Activated CD8-positive, alpha-beta T cell treated with anti-CD3 and anti-CD28 coated beads for 36 hours (primary cell): ENCODE data around the gene LY9. TPM values are rescaled to one million over a fixed set of nuclear protein-coding genes. Genes with fewer than 3 reads are reported as not detected.
"Not testable (repeated sequence)": the region's sequence is repeated elsewhere in the genome, so short reads cannot be mapped to it uniquely, and the experiment has no call there.

Experiments used
- ATAC-seq: fragments of 200-7000 bp; cut with Tn5 transposase; one replicate; pipeline ENCODE4 v1.10.0; 2021; ENCODE audit warnings: mild to moderate bottlenecking, moderate library complexity
- CTCF ChIA-PET: fragments of 350-600 bp; sonication (Branson Sonifier 250); formaldehyde crosslinking; loops from one replicate; lab custom pipeline; 2021; ENCODE audit warnings: antibody characterized with exemption; lab: Charles Lee
- POLR2A ChIA-PET: fragments of 350-600 bp; sonication (Branson Sonifier 250); formaldehyde crosslinking; loops from one replicate; lab custom pipeline; 2021; ENCODE audit warnings: antibody characterized with exemption; lab: Charles Lee
- DNase-seq: peaks from one replicate; pipeline ENCODE4 v3.0.0-alpha.2; 2020
- H3K27ac Mint-ChIP-seq: one replicate; pipeline ENCODE4 v1.8.0; 2021; ENCODE audit warnings: mild to moderate bottlenecking, mixed read lengths
- H3K27me3 Mint-ChIP-seq: one replicate; pipeline ENCODE4 v1.8.0; 2021; ENCODE audit warnings: mixed read lengths
- H3K36me3 Mint-ChIP-seq: one replicate; pipeline ENCODE4 v1.8.0; 2021; ENCODE audit warnings: low read depth, mixed read lengths
- H3K4me1 Mint-ChIP-seq: one replicate; pipeline ENCODE4 v1.8.0; 2021; ENCODE audit warnings: low read depth, mixed read lengths
- H3K4me3 Mint-ChIP-seq: one replicate; pipeline ENCODE4 v1.8.0; 2021; ENCODE audit warnings: mild to moderate bottlenecking, moderate library complexity, mixed read lengths
- H3K9me3 Mint-ChIP-seq: one replicate; pipeline ENCODE4 v1.8.0; 2021; ENCODE audit warnings: mixed read lengths
- CTCF ChIP-seq: fragments of 200-600 bp; IDR thresholded peaks from one replicate; pipeline ENCODE4 v1.8.0; 2022; ENCODE audit warnings: antibody characterized with exemption, mild to moderate bottlenecking
- intact Hi-C: fragments of 100-400 bp; cut with micrococcal nuclease; formaldehyde crosslinking; loops from one replicate; pipeline ENCODE4 v1.10.0; 2022
- total RNA-seq, 2 experiments: library from RNA; stranded (reverse); gene quantifications; one replicate each; pipeline ENCODE4 v1.2.3, GENCODE V29; 2021

Gene LY9
- total RNA-seq, 2 experiments from 2014 or later, result 19.1 to 19.5 TPM

- TF ChIP-seq CTCF, result peak; percentile 76
- POLR2A ChIA-PET, result interaction anchor here (0.6 to 1.5 kb wide), 6 partner anchors 10 to 99 kb away, joined by 3 to 4 read pairs (median 3); no protein-coding TSS in a partner anchor
- H3K9me3 Mint-ChIP-seq, result peaks cover under 1% of the 10 kb centered on the region
- no peak overlapping the region for H3K27ac Mint-ChIP-seq
- H3K4me1 Mint-ChIP-seq, result peaks cover 37% of the 10 kb centered on the region
- intact Hi-C loops, result loop anchor here (5.0 kb wide), 2 partner anchors 32 to 172 kb away; partner anchors contain the start of gene ITLN2
- peak; percentile 77 for DNase-seq
- no peak for ATAC-seq
- H3K36me3 Mint-ChIP-seq, result no peaks in the 10 kb centered on the region
- H3K27me3 Mint-ChIP-seq, result no peaks in the 10 kb centered on the region
- CTCF ChIA-PET, result interaction anchor here (0.6 to 11.1 kb wide), 31 partner anchors 11 to 357 kb away, joined by 3 to 186 read pairs (median 5); partner anchors contain the start of genes CD244, ITLN2 and LY9
- no peak overlapping the region for H3K4me3 Mint-ChIP-seq
Measured at GRCh38 chr1:160779626-160780397, 16.2 kb upstream of the LY9 start.

- Mint-ChIP-seq H3K36me3 (no peaks in the 10 kb centered on the region), H3K27ac (no peak overlapping the region), H3K27me3 (no peaks in the 10 kb centered on the region), H3K4me1 (peaks cover 32% of the 10 kb centered on the region), H3K9me3 (peaks cover 2% of the 10 kb centered on the region), H3K4me3 (no peak overlapping the region)
- ATAC-seq (no peak), DNase-seq (no peak)
- no peak for TF ChIP-seq CTCF
- ChIA-PET POLR2A (interaction anchor here (0.6 to 1.5 kb wide), 4 partner anchors 10 to 73 kb away, joined by 3 to 4 read pairs (median 3); no protein-coding TSS in a partner anchor), CTCF (interaction anchor here (0.6 to 11.1 kb wide), 22 partner anchors 12 to 224 kb away, joined by 3 to 186 read pairs (median 12); partner anchors contain the start of genes CD244, ITLN2 and LY9)
- intact Hi-C loops, result no loop called here
Measured at GRCh38 chr1:160780398-160780755, 15.6 kb upstream of the LY9 start.

GRCh38 chr1:160781186-160781766 lies 14.7 kb upstream of the LY9 start:
- Mint-ChIP-seq H3K27ac (peak overlapping the region; percentile 1), H3K27me3 (no peaks in the 10 kb centered on the region), H3K9me3 (peaks cover 2% of the 10 kb centered on the region), H3K4me3 (no peak overlapping the region), H3K36me3 (no peaks in the 10 kb centered on the region), H3K4me1 (peaks cover 23% of the 10 kb centered on the region)
- ChIA-PET CTCF (interaction anchor here (1.1 to 11.1 kb wide), 14 partner anchors 9 to 172 kb away, joined by 3 to 186 read pairs (median 38); partner anchors contain the start of genes ITLN2 and LY9), POLR2A (interaction anchor here (0.6 to 1.5 kb wide), 5 partner anchors 11 to 156 kb away, joined by 3 read pairs; no protein-coding TSS in a partner anchor)
- DNase-seq (no peak), ATAC-seq (no peak)
- no peak for TF ChIP-seq CTCF
- intact Hi-C loops, result no loop called here

- TF ChIP-seq CTCF, result no peak
- no peaks in the 10 kb centered on the region for H3K36me3 Mint-ChIP-seq
- ChIA-PET POLR2A (interaction anchor here (0.6 to 1.5 kb wide), 3 partner anchors 17 to 233 kb away, joined by 3 read pairs; no protein-coding TSS in a partner anchor), CTCF (interaction anchor here (1.1 to 11.1 kb wide), 13 partner anchors 10 to 171 kb away, joined by 3 to 186 read pairs (median 55); partner anchors contain the start of genes ITLN2 and LY9)
- H3K4me1 Mint-ChIP-seq, result peaks cover 18% of the 10 kb centered on the region
- H3K27me3 Mint-ChIP-seq, result no peaks in the 10 kb centered on the region
- ATAC-seq, result peak; percentile 65
- H3K9me3 Mint-ChIP-seq, result peaks cover 2% of the 10 kb centered on the region
- no peak overlapping the region for H3K4me3 Mint-ChIP-seq
- DNase-seq, result peak; percentile 34
- peak overlapping the region; percentile 19 for H3K27ac Mint-ChIP-seq
- intact Hi-C loops, result no loop called here
Measured at GRCh38 chr1:160781914-160782689, 13.9 kb upstream of the LY9 start.

- H3K9me3 Mint-ChIP-seq, DNase-seq, H3K4me3 Mint-ChIP-seq, ATAC-seq, H3K27me3 Mint-ChIP-seq, intact Hi-C loops, H3K27ac Mint-ChIP-seq, H3K36me3 Mint-ChIP-seq: not testable (repeated sequence)
- POLR2A ChIA-PET, result interaction anchor here (0.6 kb wide), 1 partner anchor 232 kb away, joined by 3 read pairs; no protein-coding TSS in a partner anchor
- CTCF ChIA-PET, result interaction anchor here (1.4 to 11.1 kb wide), 2 partner anchors 12 to 169 kb away, joined by 3 to 186 read pairs; partner anchors contain the start of gene LY9
- H3K4me1 Mint-ChIP-seq, result peaks cover 12% of the 10 kb centered on the region
Measured at GRCh38 chr1:160782988-160783765, 12.8 kb upstream of the LY9 start.
